ENCODE results near the gene TAS2R30.
"Not testable (repeated sequence)": the region's sequence is repeated elsewhere in the genome, so short reads cannot be mapped to it uniquely, and the experiment has no call there.

Gene TAS2R30

DNA sequence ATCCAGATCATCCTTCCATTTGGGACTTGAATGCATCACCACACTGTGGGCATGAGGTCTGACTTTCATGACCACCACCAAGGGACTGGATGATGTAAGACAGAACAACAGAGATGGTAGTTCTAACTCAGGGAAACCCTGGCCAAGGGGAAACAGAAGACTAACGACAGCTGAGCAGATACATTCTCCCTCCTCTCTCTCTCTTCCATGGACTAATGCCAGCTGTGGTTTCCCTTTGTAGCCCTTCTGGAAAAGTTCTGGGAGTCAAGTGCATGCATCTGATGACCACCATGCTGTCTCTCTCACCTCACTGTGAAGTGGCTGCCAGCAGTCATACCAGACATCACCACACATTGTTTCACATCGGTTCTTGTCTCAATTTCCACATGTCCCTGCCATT lies 3.4 kb downstream of the TAS2R30 start:
- in situ Hi-C loops (cut with MboI; ENCODE audit: low sequenced_read_pairs) = no loop called here

DNA sequence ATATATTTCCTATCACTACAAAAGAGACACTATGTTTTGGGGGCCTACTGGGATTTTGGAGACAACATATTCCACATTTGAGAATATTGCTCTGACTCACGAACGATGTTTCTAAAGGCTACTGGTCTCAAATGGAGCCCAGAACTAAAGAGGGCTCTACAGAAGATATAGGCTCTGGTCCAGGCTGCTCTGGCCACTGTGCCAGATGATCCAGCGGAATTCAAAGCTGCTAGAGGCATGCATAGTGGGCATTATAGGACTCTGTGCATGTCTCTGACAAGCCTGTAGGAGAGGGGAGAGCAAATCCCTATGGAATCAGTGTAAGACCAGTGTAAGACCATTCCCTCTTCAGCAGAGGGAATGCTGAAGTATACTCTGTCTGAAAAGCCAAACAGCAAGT lies 4.1 kb downstream of the TAS2R30 start:
- in situ Hi-C loops (cut with MboI; ENCODE audit: low sequenced_read_pairs) = no loop called here

DNA sequence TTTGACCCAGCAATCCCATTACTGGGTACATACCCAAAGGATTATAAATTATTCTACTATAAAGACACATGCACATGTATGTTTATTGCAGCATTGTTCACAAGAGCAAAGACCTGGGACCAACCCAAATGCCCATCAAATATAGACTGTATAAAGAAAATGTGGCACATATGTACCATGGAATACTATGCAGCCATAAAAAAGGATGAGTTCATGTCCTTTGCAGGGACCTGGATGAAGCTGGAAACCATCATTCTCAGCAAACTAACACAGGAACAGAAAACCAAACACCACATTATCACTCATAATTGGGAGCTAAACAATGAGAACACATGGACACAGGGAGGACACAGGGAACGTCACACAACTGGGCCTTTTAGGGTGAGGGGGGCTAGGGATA lies 20.3 kb downstream of the TAS2R30 start:
- in situ Hi-C loops (cut with MboI; ENCODE audit: low sequenced_read_pairs) = not testable (repeated sequence)

DNA sequence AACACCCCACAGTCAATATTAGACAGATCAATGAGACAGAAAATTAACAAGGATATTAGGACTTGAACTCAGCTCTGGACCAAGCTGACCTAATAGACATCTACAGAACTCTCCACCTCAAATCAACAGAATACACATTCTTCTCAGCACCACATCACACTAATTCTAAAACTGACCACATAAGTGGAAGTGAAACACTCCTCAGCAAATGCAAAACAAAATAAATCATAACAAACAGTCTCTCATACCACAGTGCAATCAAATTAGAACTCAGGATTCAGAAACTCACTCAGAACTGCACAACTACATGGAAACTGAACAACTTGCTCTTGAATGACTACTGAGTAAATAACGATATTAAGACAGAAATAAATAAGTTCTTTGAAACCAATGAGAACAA lies 23.2 kb downstream of the TAS2R30 start:
- in situ Hi-C loops (cut with MboI; ENCODE audit: low sequenced_read_pairs) = not testable (repeated sequence)

DNA sequence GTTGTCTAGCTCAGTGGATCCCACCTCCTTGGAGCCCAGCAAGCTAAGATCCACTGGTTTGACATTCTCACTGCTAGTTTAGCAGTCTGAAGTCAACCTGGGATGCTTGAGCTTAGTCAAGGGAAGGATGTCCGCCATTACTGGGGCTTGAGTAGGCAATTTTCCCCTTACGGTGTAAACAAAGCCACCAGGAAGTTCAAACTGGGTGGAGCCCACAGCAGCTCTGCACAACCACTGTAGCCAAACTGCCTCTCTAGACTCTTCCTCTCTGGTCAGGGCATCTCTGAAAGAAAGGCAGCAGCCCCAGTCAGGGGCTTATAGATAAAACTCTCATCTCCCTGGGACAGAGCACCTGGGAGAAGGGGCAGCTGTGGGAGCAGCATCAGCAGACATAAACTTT lies 25.6 kb downstream of the TAS2R30 start:
- in situ Hi-C loops (cut with MboI; ENCODE audit: low sequenced_read_pairs) = no loop called here

DNA sequence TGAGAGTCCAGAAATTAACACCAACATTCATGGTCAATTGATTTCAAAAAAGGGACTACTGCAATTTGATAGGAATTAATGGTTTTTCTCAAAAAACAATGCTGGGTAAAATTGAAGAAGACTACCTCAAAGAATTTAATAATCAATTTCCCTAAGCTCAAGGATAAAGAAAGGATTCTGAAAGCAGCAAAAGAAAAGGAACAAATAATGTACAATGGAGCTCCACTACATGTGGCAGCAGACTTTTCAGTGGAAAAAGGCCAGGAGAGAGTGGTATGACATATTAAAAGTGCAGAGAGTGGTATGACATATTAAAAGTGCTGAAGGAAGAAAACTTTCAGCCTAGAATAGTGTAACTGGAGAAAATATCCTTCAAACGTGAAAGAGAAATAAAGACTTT lies 26.7 kb downstream of the TAS2R30 start:
- in situ Hi-C loops (cut with MboI; ENCODE audit: low sequenced_read_pairs) = no loop called here

DNA sequence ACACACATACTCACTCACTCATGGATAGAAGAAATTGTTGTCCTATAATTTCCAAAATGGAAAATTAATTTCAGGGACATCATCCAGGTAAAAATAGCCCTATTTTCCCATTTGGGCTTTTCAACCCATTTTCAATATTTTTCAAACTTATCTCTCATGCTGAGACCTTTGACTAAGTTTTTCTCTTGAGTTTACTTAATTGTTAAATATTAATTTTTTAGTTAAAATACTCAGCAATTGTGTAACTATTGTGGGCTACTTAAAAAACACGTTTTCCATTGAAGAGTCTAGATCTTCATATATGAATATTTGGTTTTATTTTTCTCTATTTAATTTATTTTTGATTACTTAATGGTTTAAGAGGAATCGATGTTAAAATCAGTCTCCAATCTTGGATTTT lies 28.2 kb downstream of the TAS2R30 start:
- in situ Hi-C loops (cut with MboI; ENCODE audit: low sequenced_read_pairs) = no loop called here

DNA sequence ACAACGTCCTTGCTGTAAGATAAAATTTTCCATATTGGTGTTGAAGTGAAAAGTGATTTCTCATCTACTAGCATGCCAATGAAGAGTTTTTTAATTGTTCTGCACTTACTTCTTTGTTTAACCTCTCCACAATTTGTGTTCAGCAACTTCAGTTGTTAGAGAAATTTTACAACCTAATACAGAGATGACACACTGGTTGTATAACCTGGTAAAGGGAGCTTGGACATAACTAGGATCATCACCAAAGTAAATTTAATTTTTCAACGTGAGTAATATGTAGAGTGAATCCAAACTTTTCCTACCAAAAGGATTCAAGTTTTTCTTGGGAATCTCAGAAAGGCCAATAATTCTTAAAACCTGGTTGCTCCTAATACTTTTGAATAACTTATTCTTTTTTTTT lies 28.9 kb downstream of the TAS2R30 start:
- in situ Hi-C loops (cut with MboI; ENCODE audit: low sequenced_read_pairs) = no loop called here

DNA sequence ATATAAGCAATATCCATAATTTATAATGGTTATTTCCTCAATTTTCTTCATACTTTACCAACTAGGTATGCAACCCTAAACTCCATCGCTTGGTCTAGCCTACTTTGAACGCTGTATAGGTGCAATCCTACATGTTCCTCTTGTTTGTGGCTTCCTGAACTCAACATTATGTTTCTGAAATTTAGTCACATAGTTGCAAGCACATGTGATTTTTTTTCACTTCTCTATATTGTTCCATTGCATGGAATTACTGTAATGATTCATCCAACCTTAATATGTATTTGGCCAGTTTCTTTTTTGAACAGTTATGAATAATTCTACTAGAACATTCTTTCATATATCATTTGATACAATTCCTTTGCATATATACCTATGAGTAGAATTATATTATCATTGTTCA lies 39.5 kb downstream of the TAS2R30 start:
- in situ Hi-C loops (cut with MboI; ENCODE audit: low sequenced_read_pairs) = not testable (repeated sequence)

DNA sequence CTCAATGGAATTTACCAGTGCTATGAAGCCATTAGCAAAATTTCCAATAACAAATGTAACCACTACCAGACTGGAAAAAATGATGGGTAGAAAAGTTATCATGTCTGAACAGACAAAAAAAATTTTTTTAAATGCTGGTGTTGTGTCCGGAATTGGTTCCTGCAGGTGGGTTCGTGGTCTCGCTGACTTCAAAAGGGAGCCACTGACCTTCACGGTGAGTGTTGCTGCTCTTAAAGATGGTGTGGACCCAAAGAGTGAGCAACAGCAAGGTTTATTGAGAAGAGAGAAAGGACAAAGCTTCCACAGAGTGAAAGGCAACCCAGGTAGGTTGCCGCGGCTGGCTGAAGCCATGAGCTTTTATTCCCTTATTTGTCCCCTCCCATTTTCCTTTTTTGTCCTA lies 42.3 kb downstream of the TAS2R30 start, which contains the start of gene TAS2R43:
Gene TAS2R43 (minus strand): TSS at position 186 of the 400 bp plus-strand sequence. CDS start 84 bp downstream, at position 102.
- in situ Hi-C loops (cut with MboI; ENCODE audit: low sequenced_read_pairs) = no loop called here

DNA sequence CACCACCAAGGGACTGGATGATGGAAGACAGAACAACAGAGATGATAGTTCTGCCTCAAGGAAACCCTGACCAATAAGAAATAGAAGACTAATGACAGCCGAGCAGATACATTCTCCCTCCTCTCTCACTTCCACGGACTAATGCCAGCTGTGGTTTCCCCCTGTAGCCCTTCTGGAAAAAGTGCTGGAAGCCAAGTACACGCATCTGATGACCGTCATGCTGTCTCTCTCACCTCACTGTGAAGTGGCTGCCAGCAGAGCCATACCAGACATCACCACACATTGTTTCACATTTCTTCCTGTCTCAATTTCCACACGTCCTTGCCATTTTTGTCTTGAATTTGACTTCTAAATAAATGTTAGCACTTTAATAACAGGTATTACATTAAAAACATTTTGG lies 45.2 kb downstream of the TAS2R30 start:
- in situ Hi-C loops (cut with MboI; ENCODE audit: low sequenced_read_pairs) = no loop called here

DNA sequence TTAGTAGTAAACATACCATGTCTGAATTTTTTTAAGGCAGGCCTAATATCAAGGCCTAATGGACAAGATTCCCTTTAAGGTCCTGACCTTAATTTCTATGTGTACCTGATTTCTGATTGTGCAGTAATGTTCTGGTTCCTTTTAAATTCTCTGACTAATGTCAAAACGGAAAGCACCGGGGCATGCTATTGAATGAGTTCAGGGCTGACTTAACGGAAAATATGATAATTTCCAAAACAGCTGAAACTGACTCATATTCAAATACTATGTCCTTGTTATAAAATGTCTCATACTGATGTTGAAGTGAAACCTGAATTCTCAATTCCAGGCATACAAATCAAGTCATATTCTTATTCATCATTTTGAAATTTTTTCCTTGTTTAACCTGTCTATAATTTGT lies 49.0 kb downstream of the TAS2R30 start:
- in situ Hi-C loops (cut with MboI; ENCODE audit: low sequenced_read_pairs) = no loop called here
